ENCODE data around the gene GAB3. TPM values are rescaled to one million over a fixed set of nuclear protein-coding genes. Genes with fewer than 3 reads are reported as not detected.
A peak's percentile ranks its signal among the peaks of the same experiment; 100 is the strongest.

GAB3 gene
- total RNA-seq, 6 experiments from 2014 or later = 0.64 to 1.7 (median 1.1) TPM

DNA sequence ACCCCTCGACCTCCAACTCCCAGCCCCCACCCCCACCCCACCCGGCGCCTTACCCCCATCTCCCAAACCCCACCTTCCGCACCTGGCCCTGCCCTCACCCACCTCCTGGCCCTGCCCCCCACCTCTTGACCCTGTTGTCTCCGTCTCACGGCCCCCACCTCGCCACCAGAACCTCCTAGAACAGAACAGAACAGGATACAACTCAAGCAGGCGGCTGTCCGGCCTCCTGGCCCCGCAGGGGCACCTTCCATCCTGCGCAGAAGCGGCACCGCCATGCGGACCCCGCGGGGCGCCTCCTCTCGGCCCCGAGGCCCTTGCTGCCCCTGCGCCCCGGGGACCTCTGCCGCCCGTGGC lies 97.9 kb downstream of the GAB3 start:
- Histone ChIP-seq H3K27me3 (no peaks in the 10 kb centered on the region), H3K4me1 (no peaks in the 10 kb centered on the region), H3K27ac (no peak overlapping the region), H3K4me3 (no peak overlapping the region), H3K36me3 (no peaks in the 10 kb centered on the region), H3K9me3 (no peaks in the 10 kb centered on the region)
- no peak for DNase-seq
- no peak for TF ChIP-seq CTCF (IDR thresholded peaks at IDR 0.05)
- TF ChIP-seq POLR2A (IDR thresholded peaks at IDR 0.05) = no peak
- intact Hi-C loops (cut with DNase I) = no loop called here
- 76% methylated on average over 8 of the region's 23 CpGs for WGBS (ENCODE audit: insufficient coverage, low coverage, low lambda C conversion rate, missing lambda C conversion rate)
- no peak for ATAC-seq

- ATAC-seq = no peak
- TF ChIP-seq POLR2A (IDR thresholded peaks at IDR 0.05) (no peak), CTCF (IDR thresholded peaks at IDR 0.05) (no peak)
- H3K36me3 ChIP-seq = no peaks in the 10 kb centered on the region
- no peak overlapping the region for H3K4me3 ChIP-seq
- DNase-seq = no peak
- H3K27ac ChIP-seq = no peak overlapping the region
- H3K9me3 ChIP-seq = no peaks in the 10 kb centered on the region
- 79% methylated on average over 13 of the region's 30 CpGs for WGBS (ENCODE audit: insufficient coverage, low coverage, low lambda C conversion rate, missing lambda C conversion rate)
- H3K4me1 ChIP-seq = no peaks in the 10 kb centered on the region
- no peaks in the 10 kb centered on the region for H3K27me3 ChIP-seq
- intact Hi-C loops (cut with DNase I) = no loop called here
Measured at GRCh38 chrX:154652311-154653047, 98.4 kb downstream of the GAB3 start.

DNA sequence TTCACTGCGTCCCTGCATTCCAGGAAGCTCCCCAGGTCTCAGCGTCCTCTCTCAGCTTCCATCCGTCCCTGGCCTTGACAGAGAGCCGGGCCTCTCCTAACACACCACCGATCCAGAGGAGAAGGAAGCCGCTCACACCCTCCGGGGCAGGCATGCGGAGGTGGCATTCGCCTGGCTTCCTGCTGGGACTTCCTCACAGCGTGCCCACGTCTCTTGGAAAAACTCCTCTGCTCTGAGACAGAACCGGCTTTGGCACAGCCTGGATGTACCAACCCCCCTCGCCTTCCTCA lies 100.7 kb downstream of the GAB3 start:
- intact Hi-C loops (cut with DNase I) = no loop called here
- no CpG with 5 or more reads among the region's 13 CpGs for WGBS (ENCODE audit: insufficient coverage, low coverage, low lambda C conversion rate, missing lambda C conversion rate)
- no peak for DNase-seq
- H3K27ac ChIP-seq = no peak overlapping the region
- no peaks in the 10 kb centered on the region for H3K36me3 ChIP-seq
- ATAC-seq = no peak
- no peaks in the 10 kb centered on the region for H3K4me1 ChIP-seq
- TF ChIP-seq CTCF (IDR thresholded peaks at IDR 0.05) = no peak
- no peak for TF ChIP-seq POLR2A (IDR thresholded peaks at IDR 0.05)
- H3K27me3 ChIP-seq = no peaks in the 10 kb centered on the region
- no peaks in the 10 kb centered on the region for H3K9me3 ChIP-seq
- H3K4me3 ChIP-seq = no peak overlapping the region

GRCh38 chrX:154649503-154650220 lies 101.2 kb downstream of the GAB3 start:
- DNase-seq = no peak
- WGBS (ENCODE audit: insufficient coverage, low coverage, low lambda C conversion rate, missing lambda C conversion rate) = no CpG with 5 or more reads among the region's 23 CpGs
- H3K4me3 ChIP-seq = no peak overlapping the region

More at GRCh38 chrX:154649503-154650220, 101.2 kb downstream of the GAB3 start:
- Histone ChIP-seq H3K36me3 (no peaks in the 10 kb centered on the region), H3K9me3 (no peaks in the 10 kb centered on the region), H3K4me1 (no peaks in the 10 kb centered on the region), H3K27me3 (no peaks in the 10 kb centered on the region), H3K27ac (no peak overlapping the region)
- intact Hi-C loops (cut with DNase I) = no loop called here
- no peak for TF ChIP-seq CTCF (IDR thresholded peaks at IDR 0.05)
- TF ChIP-seq POLR2A (IDR thresholded peaks at IDR 0.05) = no peak
- ATAC-seq = peak in 1 of 4 donors; percentile 49

All from right lobe of liver (tissue), 6 donors.